ENCODE data around the gene TSFM. TPM values are rescaled to one million over a fixed set of nuclear protein-coding genes. Genes with fewer than 3 reads are reported as not detected.

The TSFM gene
- total and polyA plus RNA-seq, 2 of the 13 experiments (the other 11 are each of a cell fraction or from before 2014, with no cell fraction given) = 29.8 to 68.3 TPM

DNA sequence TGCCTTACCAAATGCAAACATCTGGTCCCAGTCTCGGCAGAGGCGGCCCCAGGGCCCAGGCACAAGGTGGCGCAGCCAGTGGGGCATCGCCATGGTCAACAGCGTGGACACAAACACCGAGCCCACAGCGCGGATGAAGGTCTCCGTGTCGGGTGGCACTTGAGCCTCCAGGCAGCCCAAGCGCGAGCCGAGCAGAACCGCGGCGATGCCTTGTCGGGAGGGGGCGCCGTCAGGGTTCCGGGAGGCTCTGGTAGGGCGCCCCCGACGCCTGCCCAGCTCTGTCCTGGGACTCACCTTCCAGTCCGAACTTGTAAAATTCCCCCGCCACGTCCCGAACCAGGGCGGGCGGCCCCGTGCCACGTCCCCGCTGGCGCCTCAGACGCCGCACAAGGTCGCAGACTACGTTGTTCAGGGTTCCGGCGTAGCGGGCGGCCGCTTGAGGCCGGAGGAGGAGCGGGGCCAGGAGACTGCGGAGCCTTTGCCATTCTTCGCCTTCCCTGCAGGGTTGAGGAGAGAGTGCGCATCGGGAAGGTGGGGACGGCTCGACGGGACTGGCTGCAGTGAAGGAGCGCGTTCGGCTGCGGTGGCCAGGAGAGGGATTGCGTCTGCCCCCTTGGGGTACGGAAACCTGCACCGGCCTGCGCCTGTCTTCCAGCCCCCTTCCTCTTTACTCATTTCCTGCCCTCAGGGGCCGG lies 17.4 kb upstream of the TSFM start (continued):
- TF ChIP-seq, protein P1, sequence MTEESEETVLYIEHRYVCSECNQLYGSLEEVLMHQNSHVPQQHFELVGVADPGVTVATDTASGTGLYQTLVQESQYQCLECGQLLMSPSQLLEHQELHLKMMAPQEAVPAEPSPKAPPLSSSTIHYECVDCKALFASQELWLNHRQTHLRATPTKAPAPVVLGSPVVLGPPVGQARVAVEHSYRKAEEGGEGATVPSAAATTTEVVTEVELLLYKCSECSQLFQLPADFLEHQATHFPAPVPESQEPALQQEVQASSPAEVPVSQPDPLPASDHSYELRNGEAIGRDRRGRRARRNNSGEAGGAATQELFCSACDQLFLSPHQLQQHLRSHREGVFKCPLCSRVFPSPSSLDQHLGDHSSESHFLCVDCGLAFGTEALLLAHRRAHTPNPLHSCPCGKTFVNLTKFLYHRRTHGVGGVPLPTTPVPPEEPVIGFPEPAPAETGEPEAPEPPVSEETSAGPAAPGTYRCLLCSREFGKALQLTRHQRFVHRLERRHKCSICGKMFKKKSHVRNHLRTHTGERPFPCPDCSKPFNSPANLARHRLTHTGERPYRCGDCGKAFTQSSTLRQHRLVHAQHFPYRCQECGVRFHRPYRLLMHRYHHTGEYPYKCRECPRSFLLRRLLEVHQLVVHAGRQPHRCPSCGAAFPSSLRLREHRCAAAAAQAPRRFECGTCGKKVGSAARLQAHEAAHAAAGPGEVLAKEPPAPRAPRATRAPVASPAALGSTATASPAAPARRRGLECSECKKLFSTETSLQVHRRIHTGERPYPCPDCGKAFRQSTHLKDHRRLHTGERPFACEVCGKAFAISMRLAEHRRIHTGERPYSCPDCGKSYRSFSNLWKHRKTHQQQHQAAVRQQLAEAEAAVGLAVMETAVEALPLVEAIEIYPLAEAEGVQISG (CRISPR knock-in tag; IDR thresholded peaks at IDR 0.05) = peak; percentile 61
- TF ChIP-seq ZNF460 (CRISPR knock-in tag; IDR thresholded peaks at IDR 0.05; ENCODE audit: borderline replicate concordance) (no peak), SOX6 (IDR thresholded peaks at IDR 0.05) (no peak), SOX6 (CRISPR knock-in tag; IDR thresholded peaks at IDR 0.05) (0 out of 2 replicates have a peak, but pooled peaks have one; percentile 41), MEF2D (CRISPR knock-in tag; IDR thresholded peaks at IDR 0.05) (0 out of 2 replicates have a peak, but pooled peaks have one; percentile 28), ZNF605 (CRISPR knock-in tag; IDR thresholded peaks at IDR 0.05) (peak; percentile 66; the same call in 1 of the 2 replicates), CBX2 (IDR thresholded peaks at IDR 0.05; ENCODE audit: low read depth, low read length) (no peak), CBX2 (CRISPR knock-in tag; IDR thresholded peaks at IDR 0.05; ENCODE audit: low read depth) (peak; percentile 73; the same call in 1 of the 2 replicates), ZNF790 (CRISPR knock-in tag; IDR thresholded peaks at IDR 0.05; ENCODE audit: borderline replicate concordance) (no peak), ZNF292 (CRISPR knock-in tag; IDR thresholded peaks at IDR 0.05; ENCODE audit: borderline replicate concordance, low read depth) (0 out of 2 replicates have a peak, but pooled peaks have one; percentile 43), ZNF441 (CRISPR knock-in tag; IDR thresholded peaks at IDR 0.05; ENCODE audit: borderline replicate concordance) (peak; percentile 96), HOXA3 (CRISPR knock-in tag; IDR thresholded peaks at IDR 0.05) (peak; percentile 36), REL (CRISPR knock-in tag; conservative IDR thresholded peaks at IDR 0.05) (peak; percentile 47; the same call in 1 of the 2 replicates), HDAC1 (CRISPR knock-in tag; IDR thresholded peaks at IDR 0.05) (peak; percentile 39; the same call in 1 of the 2 replicates), PHF8 (CRISPR knock-in tag; IDR thresholded peaks at IDR 0.05) (peak; percentile 63), ZNF543 (CRISPR knock-in tag; IDR thresholded peaks at IDR 0.05) (0 out of 2 replicates have a peak, but pooled peaks have one; percentile 33), RCOR2 (CRISPR knock-in tag; IDR thresholded peaks at IDR 0.05) (no peak), KDM3A (CRISPR knock-in tag; IDR thresholded peaks at IDR 0.05; ENCODE audit: low read depth) (peak; percentile 10; the same call in 1 of the 2 replicates), ZNF546 (CRISPR knock-in tag; conservative IDR thresholded peaks at IDR 0.05) (peak; percentile 66)
- TF ChIP-seq, protein P2, sequence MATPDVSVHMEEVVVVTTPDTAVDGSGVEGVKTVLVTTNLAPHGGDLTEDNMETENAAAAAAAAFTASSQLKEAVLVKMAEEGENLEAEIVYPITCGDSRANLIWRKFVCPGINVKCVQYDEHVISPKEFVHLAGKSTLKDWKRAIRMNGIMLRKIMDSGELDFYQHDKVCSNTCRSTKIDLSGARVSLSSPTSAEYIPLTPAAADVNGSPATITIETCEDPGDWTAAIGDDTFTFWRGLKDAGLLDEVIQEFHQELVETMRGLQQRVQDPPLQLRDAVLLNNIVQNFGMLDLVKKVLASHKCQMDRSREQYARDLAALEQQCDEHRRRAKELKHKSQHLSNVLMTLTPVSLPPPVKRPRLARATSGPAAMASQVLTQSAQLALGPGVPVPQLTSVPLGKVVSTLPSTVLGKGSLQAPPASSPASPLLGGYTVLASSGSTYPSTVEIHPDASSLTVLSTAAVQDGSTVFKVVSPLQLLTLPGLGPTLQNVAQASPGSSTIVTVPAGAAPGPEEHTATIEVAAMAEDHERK (CRISPR knock-in tag; IDR thresholded peaks at IDR 0.05; ENCODE audit: low read depth) = no peak
- TF ChIP-seq, protein P3, sequence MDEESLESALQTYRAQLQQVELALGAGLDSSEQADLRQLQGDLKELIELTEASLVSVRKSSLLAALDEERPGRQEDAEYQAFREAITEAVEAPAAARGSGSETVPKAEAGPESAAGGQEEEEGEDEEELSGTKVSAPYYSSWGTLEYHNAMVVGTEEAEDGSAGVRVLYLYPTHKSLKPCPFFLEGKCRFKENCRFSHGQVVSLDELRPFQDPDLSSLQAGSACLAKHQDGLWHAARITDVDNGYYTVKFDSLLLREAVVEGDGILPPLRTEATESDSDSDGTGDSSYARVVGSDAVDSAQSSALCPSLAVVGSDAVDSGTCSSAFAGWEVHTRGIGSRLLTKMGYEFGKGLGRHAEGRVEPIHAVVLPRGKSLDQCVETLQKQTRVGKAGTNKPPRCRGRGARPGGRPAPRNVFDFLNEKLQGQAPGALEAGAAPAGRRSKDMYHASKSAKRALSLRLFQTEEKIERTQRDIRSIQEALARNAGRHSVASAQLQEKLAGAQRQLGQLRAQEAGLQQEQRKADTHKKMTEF (CRISPR knock-in tag; IDR thresholded peaks at IDR 0.05) = peak; percentile 33; the same call in 1 of the 2 replicates
- TF ChIP-seq, protein P4, sequence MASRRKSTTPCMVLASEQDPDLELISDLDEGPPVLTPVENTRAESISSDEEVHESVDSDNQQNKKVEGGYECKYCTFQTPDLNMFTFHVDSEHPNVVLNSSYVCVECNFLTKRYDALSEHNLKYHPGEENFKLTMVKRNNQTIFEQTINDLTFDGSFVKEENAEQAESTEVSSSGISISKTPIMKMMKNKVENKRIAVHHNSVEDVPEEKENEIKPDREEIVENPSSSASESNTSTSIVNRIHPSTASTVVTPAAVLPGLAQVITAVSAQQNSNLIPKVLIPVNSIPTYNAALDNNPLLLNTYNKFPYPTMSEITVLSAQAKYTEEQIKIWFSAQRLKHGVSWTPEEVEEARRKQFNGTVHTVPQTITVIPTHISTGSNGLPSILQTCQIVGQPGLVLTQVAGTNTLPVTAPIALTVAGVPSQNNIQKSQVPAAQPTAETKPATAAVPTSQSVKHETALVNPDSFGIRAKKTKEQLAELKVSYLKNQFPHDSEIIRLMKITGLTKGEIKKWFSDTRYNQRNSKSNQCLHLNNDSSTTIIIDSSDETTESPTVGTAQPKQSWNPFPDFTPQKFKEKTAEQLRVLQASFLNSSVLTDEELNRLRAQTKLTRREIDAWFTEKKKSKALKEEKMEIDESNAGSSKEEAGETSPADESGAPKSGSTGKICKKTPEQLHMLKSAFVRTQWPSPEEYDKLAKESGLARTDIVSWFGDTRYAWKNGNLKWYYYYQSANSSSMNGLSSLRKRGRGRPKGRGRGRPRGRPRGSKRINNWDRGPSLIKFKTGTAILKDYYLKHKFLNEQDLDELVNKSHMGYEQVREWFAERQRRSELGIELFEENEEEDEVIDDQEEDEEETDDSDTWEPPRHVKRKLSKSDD (CRISPR knock-in tag; IDR thresholded peaks at IDR 0.05; ENCODE audit: low read depth) = 0 out of 2 replicates have a peak, but pooled peaks have one; percentile 40
